Pons (tissue), 1 donor: ENCODE results near the gene FAM204A.

ENCODE experiments used
- DNase-seq: peaks from one replicate; pipeline ENCODE4 v3.0.0-alpha.2; 2016; ENCODE audit warnings: low spot score

Gene FAM204A

DNA sequence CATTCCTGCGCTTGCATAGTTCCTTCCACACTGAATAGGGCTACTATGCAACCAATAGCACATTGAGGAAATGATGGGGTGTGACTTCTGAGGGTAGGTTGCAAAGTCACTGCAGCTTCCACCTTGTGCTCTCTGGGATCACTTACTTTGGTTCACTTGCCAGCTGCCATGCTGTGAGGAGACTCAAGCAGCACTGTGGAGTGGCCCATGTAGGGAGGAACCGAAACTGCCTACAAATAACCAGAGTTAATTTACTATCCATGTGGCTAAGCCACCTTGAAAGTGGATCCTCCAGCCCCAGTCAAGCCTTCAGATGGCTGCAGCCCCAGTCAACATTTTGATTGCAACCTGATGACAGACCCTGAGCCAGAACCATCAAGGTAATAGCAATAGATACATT is 64.3 kb downstream of the FAM204A start:
- no peak for DNase-seq

DNA sequence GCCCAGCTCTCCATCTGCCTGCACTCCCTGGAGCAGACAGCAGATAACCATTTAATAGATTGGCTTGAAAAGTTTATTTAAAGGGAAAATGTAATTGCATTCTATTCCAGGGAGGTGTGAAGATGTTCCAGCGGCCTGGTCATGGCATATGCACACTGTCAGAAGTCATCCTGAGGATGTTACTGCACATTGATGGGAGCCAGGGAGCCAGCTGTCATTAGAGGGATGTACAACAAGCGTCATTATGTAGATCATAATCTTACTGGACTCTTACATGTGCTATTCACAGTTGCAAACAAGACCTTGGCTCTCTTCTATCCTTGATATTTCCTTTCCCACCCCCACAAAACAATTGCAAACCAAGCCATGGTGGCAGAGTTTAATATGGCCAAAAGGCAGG is 65.4 kb downstream of the FAM204A start:
- no peak for DNase-seq

- DNase-seq = peak; percentile 23
Measured at GRCh38 chr10:118276204-118276603, 65.9 kb downstream of the FAM204A start.

DNA sequence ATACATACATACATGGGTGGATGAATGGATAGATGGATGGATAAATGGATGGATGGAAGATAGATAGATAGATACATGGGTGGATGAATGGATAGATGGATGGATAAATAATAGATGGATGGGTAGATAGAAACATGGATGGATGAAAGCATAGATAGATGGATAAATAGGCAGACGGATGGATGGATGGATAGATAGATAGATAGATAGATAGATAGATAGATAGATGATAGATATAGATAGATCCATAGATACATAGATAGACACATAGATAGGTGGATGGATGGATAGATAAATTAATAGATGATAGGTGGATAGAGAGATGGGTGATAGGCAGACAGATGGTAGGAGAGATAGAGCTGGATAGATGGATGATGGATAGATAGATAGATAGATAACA is 68.5 kb downstream of the FAM204A start:
- DNase-seq = no peak

- no peak for DNase-seq
Measured at GRCh38 chr10:118272767-118273166, 69.4 kb downstream of the FAM204A start.

- peak; percentile 13 for DNase-seq
Measured at GRCh38 chr10:118272149-118272721, 69.9 kb downstream of the FAM204A start.

GRCh38 chr10:118271671-118272070 is 70.5 kb downstream of the FAM204A start:
- no peak for DNase-seq

DNA sequence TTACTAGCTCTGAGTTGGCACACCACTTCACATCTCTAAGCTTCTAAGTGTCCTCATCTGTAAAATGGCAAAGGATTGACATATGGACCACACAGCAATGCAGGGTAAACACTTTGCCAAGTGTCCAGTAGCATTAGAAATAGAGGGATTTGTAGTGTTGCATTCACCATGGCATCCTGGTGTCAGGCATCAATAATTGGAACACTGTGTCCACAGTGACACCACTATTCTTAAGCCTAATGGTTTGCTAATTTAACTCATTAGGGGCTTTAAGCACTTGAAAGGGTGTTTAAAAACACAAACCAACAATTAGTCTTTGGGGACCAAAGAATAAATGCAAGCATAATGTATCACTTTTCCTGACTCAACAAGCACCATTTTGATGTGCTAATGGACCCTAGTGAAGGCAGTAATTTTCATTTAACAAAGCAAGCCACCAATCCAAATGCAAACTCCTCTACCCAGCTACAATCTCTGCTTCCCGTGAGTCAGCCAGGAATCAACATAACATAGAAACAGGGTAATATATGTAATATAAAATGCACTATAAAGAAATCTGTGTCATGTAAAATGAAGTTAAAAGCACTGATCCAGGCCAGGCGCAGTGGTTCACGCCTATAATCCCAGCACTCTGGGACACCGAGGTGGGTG is 75.9 kb downstream of the FAM204A start:
- no peak for DNase-seq

GRCh38 chr10:118264838-118265470 is 77.2 kb downstream of the FAM204A start:
- no peak for DNase-seq

DNA sequence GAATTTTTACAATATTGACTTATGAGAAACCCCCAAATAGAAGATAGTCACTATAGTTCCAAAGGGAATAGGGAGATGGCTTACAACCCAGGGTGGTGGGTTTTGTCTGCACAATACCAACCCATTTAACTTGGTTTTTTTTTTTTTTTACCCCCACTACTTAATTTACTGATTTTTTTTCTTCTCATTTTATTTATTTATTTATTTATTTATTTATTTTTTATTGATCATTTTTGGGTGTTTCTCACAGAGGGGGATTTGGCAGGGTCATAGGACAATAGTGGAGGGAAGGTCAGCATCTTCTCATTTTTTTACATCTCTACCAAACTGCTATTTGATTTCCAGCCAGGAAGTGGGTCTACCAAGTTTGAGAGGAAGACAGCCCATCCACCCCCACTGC is 77.9 kb downstream of the FAM204A start:
- no peak for DNase-seq

DNA sequence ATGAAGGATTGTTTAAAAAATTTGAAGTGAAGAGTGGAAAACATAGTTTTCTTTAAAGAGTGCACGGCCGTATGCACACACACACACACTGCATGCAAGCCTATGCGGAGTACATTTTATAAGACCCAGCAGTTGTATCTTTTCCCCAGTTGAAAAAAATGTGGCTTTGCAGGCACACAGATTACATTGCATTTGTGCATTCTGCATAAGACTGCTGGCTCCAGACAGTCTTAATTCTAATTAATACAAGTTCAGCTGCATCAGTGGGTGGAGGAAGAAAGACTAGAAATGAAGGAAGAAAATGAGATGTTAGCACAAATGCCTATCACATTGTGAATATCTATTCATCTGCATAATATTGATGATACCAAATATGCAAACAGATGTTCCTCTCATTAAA is 79.6 kb downstream of the FAM204A start:
- no peak for DNase-seq

GRCh38 chr10:118259288-118259906 is 82.7 kb downstream of the FAM204A start:
- DNase-seq = no peak

DNA sequence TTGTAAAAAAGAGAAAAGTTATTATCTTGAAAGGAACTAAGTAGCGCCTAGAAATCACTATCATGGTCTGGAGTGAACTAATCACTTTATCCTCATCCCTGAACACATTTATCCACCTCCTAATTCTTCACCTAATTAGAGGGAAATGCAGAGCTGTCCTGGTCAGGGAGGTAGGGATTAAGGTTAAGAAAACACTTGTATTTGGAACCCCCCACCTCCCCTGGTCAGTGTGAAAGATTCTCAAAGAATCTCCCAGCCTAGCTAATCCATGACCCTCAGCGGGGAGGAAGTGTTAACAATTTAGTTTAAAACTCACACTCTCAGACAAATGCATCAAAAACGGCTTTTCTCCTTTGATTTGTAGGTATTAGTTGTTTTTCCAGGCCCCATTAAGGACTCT is 83.8 kb downstream of the FAM204A start:
- no peak for DNase-seq

DNA sequence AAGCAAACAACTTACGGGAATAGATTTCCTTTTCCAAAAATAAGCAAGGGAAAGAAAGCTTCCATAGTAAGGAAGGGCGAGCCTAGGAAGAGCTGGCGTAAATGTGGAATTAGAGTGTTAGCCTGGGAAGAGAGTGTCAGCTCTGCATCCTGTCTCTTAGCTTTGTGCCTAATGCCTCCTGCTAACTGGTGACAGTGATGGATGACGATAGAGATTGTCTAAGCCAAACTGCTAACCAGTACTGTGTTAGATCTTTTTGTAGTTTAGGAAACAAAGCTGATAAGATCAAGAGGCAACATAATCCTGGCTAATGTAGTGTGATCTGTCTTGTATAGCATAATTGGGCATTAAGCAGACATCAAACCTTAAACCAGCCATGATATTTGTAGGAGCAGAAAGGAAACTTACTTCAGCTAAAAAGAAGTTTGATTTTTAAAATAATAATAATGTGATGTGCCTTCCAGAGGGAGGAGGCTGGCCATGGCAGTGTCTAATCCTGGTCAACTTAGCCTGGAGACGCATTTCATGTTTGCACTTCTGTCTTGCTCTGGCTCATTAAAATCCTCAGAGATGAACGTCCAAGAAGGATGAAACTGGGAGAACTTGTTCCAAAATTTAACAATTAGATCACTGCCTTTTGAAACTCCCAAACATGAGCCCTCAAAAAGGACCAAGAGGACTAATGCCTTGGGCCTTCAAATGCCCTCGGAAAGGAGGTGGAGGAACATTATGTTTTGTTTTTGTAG is 85.1 kb downstream of the FAM204A start:
- DNase-seq = no peak

DNA sequence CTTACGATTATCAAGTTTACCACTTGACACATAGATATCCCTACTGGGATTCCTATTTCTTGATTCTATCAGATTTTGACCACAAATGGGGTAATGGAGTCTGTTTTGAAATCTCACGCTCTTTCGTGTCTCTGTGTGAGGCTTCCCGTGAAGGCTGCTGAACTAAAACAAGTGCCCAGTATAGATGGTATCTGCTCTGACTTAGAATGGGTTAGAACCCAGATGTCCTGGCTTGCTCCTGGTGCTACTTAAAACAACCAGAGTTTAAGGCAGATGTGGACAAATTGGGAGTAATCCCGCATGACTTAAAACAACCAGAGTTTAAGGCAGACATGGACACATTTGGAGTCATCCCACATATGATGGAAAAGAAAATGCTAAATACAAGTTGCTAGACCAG is 85.9 kb downstream of the FAM204A start:
- no peak for DNase-seq

DNA sequence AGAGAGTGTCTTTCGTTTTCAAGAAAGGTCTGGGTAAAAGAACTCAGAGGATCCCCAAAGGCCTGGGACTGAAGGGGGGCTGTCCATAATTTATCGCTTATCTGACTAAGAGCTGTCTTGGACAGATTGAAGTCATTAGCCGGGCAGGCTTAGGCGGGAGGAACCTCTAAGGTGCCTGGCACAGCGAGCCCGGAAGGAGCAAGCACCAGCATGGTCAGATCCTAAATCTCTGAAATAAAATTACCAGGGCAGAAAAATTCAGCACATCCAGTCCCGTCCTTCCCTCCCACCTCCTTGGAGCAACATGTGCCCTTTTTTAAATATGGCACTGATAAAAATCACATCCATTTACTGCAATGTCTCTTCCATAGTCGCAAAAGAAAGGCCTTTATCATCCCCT is 86.8 kb downstream of the FAM204A start:
- no peak for DNase-seq

GRCh38 chr10:118254654-118255053 is 87.5 kb downstream of the FAM204A start:
- no peak for DNase-seq

DNA sequence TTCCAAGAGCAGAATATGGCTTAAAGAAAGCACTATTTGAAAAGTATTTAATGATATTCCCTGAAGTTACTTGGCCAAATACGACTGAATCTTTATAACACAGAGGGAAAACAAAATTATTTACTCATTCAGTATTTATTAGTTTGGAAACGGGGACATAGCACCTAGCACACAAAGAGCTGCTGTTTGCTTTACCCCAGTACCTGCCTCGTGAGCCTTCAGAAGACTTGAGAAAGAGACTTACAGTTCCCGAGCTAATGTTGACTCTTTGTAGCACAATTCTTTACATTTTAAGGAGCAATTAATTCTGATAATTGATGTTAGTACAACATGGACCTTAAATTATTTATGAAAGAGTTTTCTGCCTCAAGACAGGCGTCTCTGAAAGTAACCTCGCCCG is 88.7 kb downstream of the FAM204A start:
- DNase-seq = no peak

GRCh38 chr10:118251791-118252190 is 90.3 kb downstream of the FAM204A start:
- no peak for DNase-seq

DNA sequence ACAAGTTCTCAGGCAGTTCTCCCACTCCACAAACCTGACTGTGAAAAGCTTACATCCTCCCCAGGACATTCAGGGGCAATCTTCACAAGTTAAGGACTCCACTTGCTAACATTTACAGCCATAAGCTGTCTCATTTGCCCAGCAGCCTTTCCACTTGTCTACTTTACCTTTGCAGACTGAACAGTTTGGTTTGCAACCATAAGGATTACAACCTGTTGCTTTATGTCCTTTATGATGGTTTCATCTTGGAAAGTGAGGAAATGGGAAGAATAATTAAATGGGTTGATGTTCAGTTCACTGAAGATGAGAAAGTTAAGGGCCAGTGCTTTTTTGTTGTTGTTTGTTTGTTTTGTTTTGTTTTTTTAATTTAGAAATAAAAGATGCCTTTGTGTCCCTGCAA is 92.4 kb downstream of the FAM204A start:
- no peak for DNase-seq
